ENCODE data around the gene SERPINB2.
A peak's percentile ranks its signal among the peaks of the same experiment; 100 is the strongest.
"Not testable (repeated sequence)": the region's sequence is repeated elsewhere in the genome, so short reads cannot be mapped to it uniquely, and the experiment has no call there.

Gene SERPINB2

GRCh38 chr18:63922049-63922448, 34.5 kb downstream of the SERPINB2 start:
- in situ Hi-C loops (cut with HindIII; ENCODE audit: low sequenced_read_pairs): no loop called here
- H3K4me3 ChIP-seq (ENCODE audit: low read depth, low read length): no peak overlapping the region
- no peak for DNase-seq (ENCODE audit: low read depth, low spot score)
- TF ChIP-seq CTCF (IDR thresholded peaks at IDR 0.05; ENCODE audit: low read depth, low read length): no peak

- peak; percentile 2 for DNase-seq (ENCODE audit: low read depth, low spot score)
- in situ Hi-C loops (cut with HindIII; ENCODE audit: low sequenced_read_pairs): no loop called here
- TF ChIP-seq CTCF (IDR thresholded peaks at IDR 0.05; ENCODE audit: low read depth, low read length): no peak
- no peak overlapping the region for H3K4me3 ChIP-seq (ENCODE audit: low read depth, low read length)
These were observed 37.0 kb downstream of the SERPINB2 start for GRCh38 chr18:63924551-63924950.

GRCh38 chr18:63928331-63928730, 40.8 kb downstream of the SERPINB2 start:
- in situ Hi-C loops (cut with HindIII; ENCODE audit: low sequenced_read_pairs): no loop called here
- H3K4me3 ChIP-seq (ENCODE audit: low read depth, low read length): no peak overlapping the region
- DNase-seq (ENCODE audit: low read depth, low spot score): no peak
- TF ChIP-seq CTCF (IDR thresholded peaks at IDR 0.05; ENCODE audit: low read depth, low read length): no peak

GRCh38 chr18:63929369-63929768, 41.9 kb downstream of the SERPINB2 start:
- in situ Hi-C loops (cut with HindIII; ENCODE audit: low sequenced_read_pairs); DNase-seq (ENCODE audit: low read depth, low spot score); H3K4me3 ChIP-seq (ENCODE audit: low read depth, low read length): not testable (repeated sequence)

- no peak overlapping the region for H3K4me3 ChIP-seq (ENCODE audit: low read depth, low read length)
- in situ Hi-C loops (cut with HindIII; ENCODE audit: low sequenced_read_pairs): no loop called here
- TF ChIP-seq CTCF (IDR thresholded peaks at IDR 0.05; ENCODE audit: low read depth, low read length): no peak
- no peak for DNase-seq (ENCODE audit: low read depth, low spot score)
These were observed 43.4 kb downstream of the SERPINB2 start for GRCh38 chr18:63930773-63931354.

GRCh38 chr18:63936156-63936931, 48.8 kb downstream of the SERPINB2 start:
- in situ Hi-C loops (cut with HindIII; ENCODE audit: low sequenced_read_pairs): no loop called here
- H3K4me3 ChIP-seq (ENCODE audit: low read depth, low read length): peak overlapping the region; percentile 60
- DNase-seq (ENCODE audit: low read depth, low spot score): peak; percentile 46
- TF ChIP-seq CTCF (IDR thresholded peaks at IDR 0.05; ENCODE audit: low read depth, low read length): peak; percentile 65

- no peak for TF ChIP-seq CTCF (IDR thresholded peaks at IDR 0.05; ENCODE audit: low read depth, low read length)
- H3K4me3 ChIP-seq (ENCODE audit: low read depth, low read length): peak overlapping the region; percentile 60
- no peak for DNase-seq (ENCODE audit: low read depth, low spot score)
- in situ Hi-C loops (cut with HindIII; ENCODE audit: low sequenced_read_pairs): no loop called here
These were observed 49.5 kb downstream of the SERPINB2 start for GRCh38 chr18:63936932-63937393.

All from astrocyte of the spinal cord (primary cell).